HG02840 (cell line): ENCODE results near the gene MAPKBP1.
A peak's percentile ranks its signal among the peaks of the same experiment; 100 is the strongest.
"Not testable (repeated sequence)": the region's sequence is repeated elsewhere in the genome, so short reads cannot be mapped to it uniquely, and the experiment has no call there.

Experiments
- ATAC-seq: cut with Tn5 transposase; IDR thresholded peaks from one replicate; pipeline ENCODE4 v1.9.1; 2021; ENCODE audit warnings: mild to moderate bottlenecking, moderate library complexity, moderate number of reproducible peaks; ENCODE audit not compliant: unreplicated experiment, low FRiP score

The MAPKBP1 gene

GRCh38 chr15:41823502-41823901 is 49.2 kb downstream of the MAPKBP1 start:
- no peak for ATAC-seq

GRCh38 chr15:41824062-41824745 is 49.9 kb downstream of the MAPKBP1 start:
- no peak for ATAC-seq

GRCh38 chr15:41825145-41825544 is 50.9 kb downstream of the MAPKBP1 start:
- ATAC-seq = no peak

- ATAC-seq = no peak
Observed at GRCh38 chr15:41825572-41826535, 51.6 kb downstream of the MAPKBP1 start.

- ATAC-seq = no peak
Observed at GRCh38 chr15:41827290-41827879, 53.1 kb downstream of the MAPKBP1 start.

- ATAC-seq = peak; percentile 69
Observed at GRCh38 chr15:41827880-41828806, 53.9 kb downstream of the MAPKBP1 start, which contains the start of gene JMJD7. Gene JMJD7, plus strand, starts transcription at chr15:41828092. Its CDS starts 33 bp downstream, at chr15:41828125.

- no peak for ATAC-seq
Observed at GRCh38 chr15:41828807-41829141, 54.5 kb downstream of the MAPKBP1 start.

GRCh38 chr15:41829959-41830646 is 55.8 kb downstream of the MAPKBP1 start:
- ATAC-seq = no peak

GRCh38 chr15:41831291-41831690 is 57.0 kb downstream of the MAPKBP1 start:
- ATAC-seq = not testable (repeated sequence)

- no peak for ATAC-seq
Observed at GRCh38 chr15:41832208-41832607, 57.9 kb downstream of the MAPKBP1 start.

GRCh38 chr15:41832875-41833274 is 58.6 kb downstream of the MAPKBP1 start:
- ATAC-seq = no peak

GRCh38 chr15:41834096-41834495 is 59.8 kb downstream of the MAPKBP1 start:
- no peak for ATAC-seq

GRCh38 chr15:41836073-41836472 is 61.8 kb downstream of the MAPKBP1 start:
- ATAC-seq = no peak

GRCh38 chr15:41836713-41837454 is 62.6 kb downstream of the MAPKBP1 start:
- no peak for ATAC-seq

GRCh38 chr15:41838400-41838897 is 64.2 kb downstream of the MAPKBP1 start, which contains the start of gene PLA2G4B:
Gene PLA2G4B, plus strand, starts transcription at chr15:41838847. Its CDS starts 67 bp downstream, at chr15:41838914.
- ATAC-seq = no peak

GRCh38 chr15:41839781-41840491 is 65.7 kb downstream of the MAPKBP1 start:
- no peak for ATAC-seq

GRCh38 chr15:41840673-41841072 is 66.4 kb downstream of the MAPKBP1 start:
- ATAC-seq = no peak

- ATAC-seq = no peak
Observed at GRCh38 chr15:41841131-41841530, 66.8 kb downstream of the MAPKBP1 start.
